Measurements from ENCODE around the gene SYNE3.

DNA sequence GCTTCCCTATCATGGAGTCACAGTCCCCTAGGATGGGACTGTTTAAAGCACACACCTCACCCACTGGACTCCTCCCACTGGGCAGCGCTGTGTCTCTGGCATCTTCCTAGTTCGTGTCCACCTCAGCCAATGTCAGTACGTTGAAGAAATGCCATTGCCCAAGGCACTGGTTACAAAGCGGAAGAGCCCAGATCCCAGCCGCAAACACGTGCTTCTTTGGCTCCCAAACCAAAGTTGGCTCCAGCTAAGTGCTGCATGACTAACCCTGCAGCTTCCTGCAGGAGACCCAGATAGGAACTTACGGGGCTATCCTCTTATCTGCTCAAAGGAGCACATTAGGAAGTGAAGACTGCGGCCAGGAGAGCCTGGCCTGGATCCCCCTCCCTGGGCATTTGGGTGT lies 9.3 kb downstream of the SYNE3 start:
- no peak for TF ChIP-seq POLR2AphosphoS5 (IDR thresholded peaks at IDR 0.05; ENCODE audit: low read length)
- no peak for TF ChIP-seq SPI1 (IDR thresholded peaks at IDR 0.05; ENCODE audit: borderline replicate concordance, insufficient read depth, low read depth, low read length)
- TF ChIP-seq POLR2A (IDR thresholded peaks at IDR 0.05; ENCODE audit: low read depth, low read length) = no peak
- TF ChIP-seq E4F1 (IDR thresholded peaks at IDR 0.05; ENCODE audit: borderline replicate concordance, partially characterized antibody) = no peak
- TF ChIP-seq FOS (IDR thresholded peaks at IDR 0.05; ENCODE audit: borderline replicate concordance, extremely low read depth, insufficient read length) = no peak
- TF ChIP-seq SRF (IDR thresholded peaks at IDR 0.05; ENCODE audit: low read depth in 2 of 2, low read length in 2 of 2) = no peak

All from GM12878 (cell line).